ENCODE data around the gene PRM3.

PRM3 gene

DNA sequence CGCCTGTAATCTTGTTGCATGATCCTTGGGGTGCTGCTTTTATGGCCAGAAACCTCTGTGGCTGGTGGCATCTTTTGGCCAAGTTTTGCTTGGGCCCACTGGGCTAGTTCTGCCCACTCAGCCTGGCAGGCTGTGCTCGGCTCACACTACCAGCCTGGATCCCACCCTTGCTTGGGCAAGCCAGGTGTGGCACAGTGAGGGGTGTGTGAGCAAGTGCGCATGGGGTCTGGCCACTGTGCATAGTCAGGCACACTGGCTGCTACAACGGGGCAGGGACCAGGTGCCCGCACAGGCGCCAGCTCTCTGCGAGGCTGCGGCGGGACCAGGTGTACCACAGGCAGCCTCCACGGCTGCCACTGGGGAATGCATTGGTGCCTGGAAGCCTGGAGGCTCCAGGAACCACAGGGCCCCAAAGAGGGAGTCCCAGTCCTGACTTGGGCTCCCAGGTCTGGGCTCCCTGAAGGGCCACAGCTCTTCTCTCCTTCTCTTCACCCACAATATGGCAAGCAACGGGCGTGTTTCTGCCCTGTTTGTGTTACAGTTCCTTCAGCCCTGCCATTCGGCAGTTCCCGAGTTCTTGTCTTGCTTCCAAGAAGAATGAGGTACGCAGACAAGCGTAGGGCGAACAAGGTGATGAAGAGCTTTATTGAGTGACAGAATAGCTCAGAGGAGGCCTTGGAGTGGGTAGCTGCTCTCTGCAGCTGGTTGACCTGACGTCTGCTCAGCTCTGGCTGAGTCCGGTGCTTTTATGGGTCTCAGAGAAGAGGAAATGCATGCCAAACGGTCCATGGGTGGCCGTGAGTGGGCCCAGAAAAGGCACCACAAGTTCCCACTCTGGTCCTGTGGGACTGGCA is 34.4 kb upstream of the PRM3 start:
- no peak overlapping the region for H3K27ac ChIP-seq
- DNase-seq: no peak
- no peaks in the 10 kb centered on the region for H3K36me3 ChIP-seq (replicated peaks)
- TF ChIP-seq, protein P1, sequence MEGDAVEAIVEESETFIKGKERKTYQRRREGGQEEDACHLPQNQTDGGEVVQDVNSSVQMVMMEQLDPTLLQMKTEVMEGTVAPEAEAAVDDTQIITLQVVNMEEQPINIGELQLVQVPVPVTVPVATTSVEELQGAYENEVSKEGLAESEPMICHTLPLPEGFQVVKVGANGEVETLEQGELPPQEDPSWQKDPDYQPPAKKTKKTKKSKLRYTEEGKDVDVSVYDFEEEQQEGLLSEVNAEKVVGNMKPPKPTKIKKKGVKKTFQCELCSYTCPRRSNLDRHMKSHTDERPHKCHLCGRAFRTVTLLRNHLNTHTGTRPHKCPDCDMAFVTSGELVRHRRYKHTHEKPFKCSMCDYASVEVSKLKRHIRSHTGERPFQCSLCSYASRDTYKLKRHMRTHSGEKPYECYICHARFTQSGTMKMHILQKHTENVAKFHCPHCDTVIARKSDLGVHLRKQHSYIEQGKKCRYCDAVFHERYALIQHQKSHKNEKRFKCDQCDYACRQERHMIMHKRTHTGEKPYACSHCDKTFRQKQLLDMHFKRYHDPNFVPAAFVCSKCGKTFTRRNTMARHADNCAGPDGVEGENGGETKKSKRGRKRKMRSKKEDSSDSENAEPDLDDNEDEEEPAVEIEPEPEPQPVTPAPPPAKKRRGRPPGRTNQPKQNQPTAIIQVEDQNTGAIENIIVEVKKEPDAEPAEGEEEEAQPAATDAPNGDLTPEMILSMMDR (IDR thresholded peaks at IDR 0.05; ENCODE audit: low read depth, low read length, missing control alignments): no peak
- in situ Hi-C loops (cut with HindIII; ENCODE audit: low pct_ligation_motif_present, low sequenced_read_pairs): no loop called here
- no peak overlapping the region for H3K4me3 ChIP-seq (ENCODE audit: low read depth, low read length)
- H3K27me3 ChIP-seq (replicated peaks): no peaks in the 10 kb centered on the region

DNA sequence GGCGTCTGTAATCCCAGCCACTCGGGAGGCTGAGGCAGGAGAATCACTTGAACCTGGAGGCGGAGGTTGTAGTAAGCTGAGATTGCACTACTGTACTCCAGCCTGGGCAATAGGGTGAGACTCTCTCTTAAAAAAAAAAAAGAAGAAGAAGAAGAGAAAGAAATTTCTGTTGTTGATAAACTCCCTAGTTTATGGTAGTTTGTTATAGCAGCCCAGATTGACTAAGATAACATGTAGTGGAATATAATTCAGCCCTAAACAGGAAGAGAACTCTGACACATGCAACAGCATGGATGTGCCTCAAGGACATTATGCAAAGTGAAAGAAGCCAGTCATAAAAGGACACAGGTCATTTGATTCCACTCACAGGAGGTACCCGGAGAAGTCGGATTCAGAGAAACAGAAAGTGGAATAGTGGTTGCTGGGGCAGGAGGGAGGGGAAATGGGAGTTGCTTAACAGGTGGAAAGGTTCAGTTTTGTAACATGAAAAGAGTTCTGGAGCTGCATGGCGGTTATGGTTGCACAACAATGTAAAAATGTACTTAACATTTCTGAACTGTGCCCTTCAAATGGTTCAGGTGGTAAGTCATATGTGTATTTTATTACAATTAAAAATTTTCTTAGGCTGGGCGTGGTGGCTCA is 33.7 kb upstream of the PRM3 start:
- in situ Hi-C loops (cut with HindIII; ENCODE audit: low pct_ligation_motif_present, low sequenced_read_pairs): no loop called here
- DNase-seq: no peak
- H3K36me3 ChIP-seq (replicated peaks): no peaks in the 10 kb centered on the region

DNA sequence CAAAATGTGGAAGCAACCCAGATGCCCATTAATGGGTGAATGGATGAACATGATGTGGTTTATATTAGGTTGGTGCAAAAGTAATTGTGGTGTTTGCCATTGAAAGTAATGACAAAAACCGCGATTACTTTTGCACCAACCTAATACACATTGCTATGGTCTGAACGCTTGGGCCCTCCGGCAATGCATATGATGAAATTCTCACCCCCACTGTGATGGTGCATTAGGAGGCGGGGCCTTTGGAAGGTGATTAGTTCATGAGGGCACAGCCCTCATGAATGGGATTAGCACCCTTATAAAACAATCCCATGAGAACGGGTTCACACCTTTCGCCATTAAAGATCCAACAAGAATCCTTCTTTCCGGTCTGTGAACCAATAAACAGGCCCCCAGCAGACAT is 33.0 kb upstream of the PRM3 start:
- Histone ChIP-seq H3K27me3 (replicated peaks) (no peaks in the 10 kb centered on the region), H3K36me3 (replicated peaks) (no peaks in the 10 kb centered on the region), H3K27ac (no peak overlapping the region), H3K4me3 (ENCODE audit: low read depth, low read length) (no peak overlapping the region)
- TF ChIP-seq, protein P1 (IDR thresholded peaks at IDR 0.05; ENCODE audit: low read depth, low read length, missing control alignments): no peak
- DNase-seq: no peak
- in situ Hi-C loops (cut with HindIII; ENCODE audit: low pct_ligation_motif_present, low sequenced_read_pairs): no loop called here

More for the DNA sequence above, 33.7 kb upstream of the PRM3 start:
- no peak overlapping the region for H3K27ac ChIP-seq
- TF ChIP-seq, protein P1 (IDR thresholded peaks at IDR 0.05; ENCODE audit: low read depth, low read length, missing control alignments): no peak
- no peak overlapping the region for H3K4me3 ChIP-seq (ENCODE audit: low read depth, low read length)
- no peaks in the 10 kb centered on the region for H3K27me3 ChIP-seq (replicated peaks)

DNA sequence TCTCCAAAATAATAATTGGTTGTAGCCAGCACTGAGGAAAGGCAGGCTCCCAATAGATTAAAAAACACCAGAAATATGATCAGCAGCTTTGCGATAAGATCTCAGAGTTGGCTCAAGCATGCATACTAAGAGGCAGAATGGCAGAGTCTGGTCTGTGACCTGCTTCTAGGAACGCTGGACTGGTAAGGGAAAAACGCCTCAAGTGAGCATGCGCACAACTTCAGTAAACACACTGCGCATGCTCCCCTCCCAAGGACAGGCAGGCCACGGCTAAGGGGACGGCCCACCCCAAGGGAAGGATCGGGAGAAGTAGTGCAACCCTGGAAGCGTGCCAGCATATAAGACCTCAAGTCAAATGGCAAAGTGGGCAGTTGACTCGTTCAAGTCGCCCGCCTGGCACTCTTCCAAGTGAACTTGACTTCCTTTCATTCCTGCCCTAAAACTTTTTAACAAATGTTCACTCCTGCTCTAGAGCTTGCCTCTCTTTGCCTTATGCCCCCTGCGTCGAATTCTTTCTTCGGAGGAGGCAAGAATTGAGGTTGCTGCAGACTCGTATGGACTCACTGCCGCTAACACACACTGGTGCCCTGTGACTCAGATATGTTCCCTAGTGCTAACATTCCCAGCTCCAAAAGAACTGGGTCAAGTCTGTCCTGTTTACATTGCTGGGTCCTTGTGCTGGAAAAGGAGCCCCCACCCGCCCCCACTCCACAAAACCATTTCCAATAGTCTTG is 30.1 kb upstream of the PRM3 start:
- DNase-seq: no peak
- TF ChIP-seq, protein P1 (IDR thresholded peaks at IDR 0.05; ENCODE audit: low read depth, low read length, missing control alignments): no peak
- Histone ChIP-seq H3K4me3 (ENCODE audit: low read depth, low read length) (no peak overlapping the region), H3K36me3 (replicated peaks) (no peaks in the 10 kb centered on the region), H3K27me3 (replicated peaks) (no peaks in the 10 kb centered on the region), H3K27ac (no peak overlapping the region)
- in situ Hi-C loops (cut with HindIII; ENCODE audit: low pct_ligation_motif_present, low sequenced_read_pairs): no loop called here

DNA sequence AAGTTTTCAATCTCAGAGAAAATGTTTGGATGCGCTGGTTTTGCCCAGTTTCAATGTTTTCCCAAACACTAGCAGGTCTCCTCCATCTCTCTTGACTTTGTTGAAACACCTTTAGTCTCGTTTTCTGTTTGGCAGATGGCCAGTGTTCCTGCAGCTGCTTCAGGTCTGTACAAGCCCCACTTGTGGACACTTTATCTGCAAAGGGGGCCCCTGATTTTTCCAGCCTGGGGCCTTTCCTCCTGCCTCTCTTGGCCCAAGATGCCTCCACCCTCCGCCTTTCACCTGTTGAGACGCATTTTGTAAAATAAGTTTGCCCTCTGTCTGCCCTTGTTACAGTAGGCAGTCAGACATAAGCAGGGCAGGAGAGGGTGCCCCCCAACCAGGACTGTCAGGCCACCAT is 29.5 kb upstream of the PRM3 start:
- Histone ChIP-seq H3K27me3 (replicated peaks) (no peaks in the 10 kb centered on the region), H3K36me3 (replicated peaks) (no peaks in the 10 kb centered on the region), H3K4me3 (ENCODE audit: low read depth, low read length) (no peak overlapping the region), H3K27ac (no peak overlapping the region)
- in situ Hi-C loops (cut with HindIII; ENCODE audit: low pct_ligation_motif_present, low sequenced_read_pairs): no loop called here
- TF ChIP-seq, protein P1 (IDR thresholded peaks at IDR 0.05; ENCODE audit: low read depth, low read length, missing control alignments): no peak
- no peak for DNase-seq
